A549 (cell line): Measurements from ENCODE around the gene NEK11.

Experiments
- CHD2 ChIP-seq: fragments of 150-350 bp; IDR thresholded peaks from 2 replicates; pipeline ENCODE4 v1.6.1; 2014; ENCODE audit warnings: low read length; ENCODE audit not compliant: partially characterized antibody
- MAZ ChIP-seq: fragments of 150-350 bp; IDR thresholded peaks from 2 replicates; pipeline ENCODE4 v1.6.1; 2014; ENCODE audit warnings: antibody characterized with exemption, low read depth, low read length, borderline replicate concordance
- NFE2L2 ChIP-seq: fragments of 150-350 bp; conservative IDR thresholded peaks from 2 replicates; pipeline ENCODE4 v1.6.1; 2014; ENCODE audit warnings: low read length
- PHF8 ChIP-seq: fragments of 200-600 bp; sonication (generic); IDR thresholded peaks from 2 replicates; pipeline ENCODE4 v1.6.1; 2016; ENCODE audit warnings: low read depth, mild to moderate bottlenecking, antibody characterized with exemption, moderate library complexity, borderline replicate concordance
- POLR2A ChIP-seq: IDR thresholded peaks from 2 replicates; pipeline ENCODE4 v1.6.1; 2012; ENCODE audit warnings: mild to moderate bottlenecking, low read length
- RCOR1 ChIP-seq: fragments of 150-350 bp; IDR thresholded peaks from 2 replicates; pipeline ENCODE4 v1.6.1; 2014; ENCODE audit warnings: antibody characterized with exemption, low read length, low read depth
- RNF2 ChIP-seq: fragments of 200-600 bp; sonication (generic); IDR thresholded peaks from 2 replicates; pipeline ENCODE4 v1.6.1; 2016; ENCODE audit warnings: low read depth, mild to moderate bottlenecking, antibody characterized with exemption, moderate library complexity, borderline replicate concordance
- SMC3 ChIP-seq: fragments of >200 bp; sonication (Bioruptor Twin); formaldehyde crosslinking; IDR thresholded peaks from 3 replicates; pipeline ENCODE4 v1.6.1; 2018; ENCODE audit warnings: inconsistent platforms
- TF ChIP-seq, protein P1 (sequence below): fragments of >200 bp; sonication (Bioruptor Twin); formaldehyde crosslinking; IDR thresholded peaks from 3 replicates; pipeline ENCODE4 v1.5.1; 2016
- TF ChIP-seq, protein P2 (sequence below): fragments of 150-350 bp; IDR thresholded peaks from 2 replicates; pipeline ENCODE4 v1.6.1; 2014; ENCODE audit warnings: low read depth, mild to moderate bottlenecking, low read length
- TF ChIP-seq, protein P3 (sequence below): IDR thresholded peaks from 2 replicates; pipeline ENCODE4 v1.6.1; 2012
- TF ChIP-seq, protein P4 (sequence below): fragments of 200-600 bp; sonication (generic); IDR thresholded peaks from 2 replicates; pipeline ENCODE4 v1.6.1; 2016; ENCODE audit warnings: antibody characterized with exemption, mild to moderate bottlenecking, moderate library complexity

DNA sequence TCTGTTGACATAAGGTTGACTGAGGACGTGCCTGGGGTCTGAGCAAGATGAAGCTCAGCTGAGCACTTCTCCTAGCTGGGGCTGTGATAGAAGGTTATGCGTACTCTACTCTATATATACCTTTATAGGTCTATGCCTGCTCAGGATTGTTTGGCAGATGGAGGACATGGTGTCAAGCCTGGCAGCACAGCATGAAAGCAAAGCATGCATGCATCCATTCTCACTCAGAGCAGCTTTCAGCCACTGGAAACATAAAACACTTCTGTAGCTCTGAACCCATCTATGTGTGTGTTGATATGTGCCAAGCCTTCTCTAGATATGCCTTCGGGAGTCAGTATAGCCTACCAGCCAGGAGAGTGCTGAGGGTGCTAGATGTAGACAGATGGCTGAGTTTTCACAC lies 212.6 kb downstream of the NEK11 start:
- TF ChIP-seq RNF2 = no peak
- no peak for TF ChIP-seq POLR2A
- TF ChIP-seq, protein P1, sequence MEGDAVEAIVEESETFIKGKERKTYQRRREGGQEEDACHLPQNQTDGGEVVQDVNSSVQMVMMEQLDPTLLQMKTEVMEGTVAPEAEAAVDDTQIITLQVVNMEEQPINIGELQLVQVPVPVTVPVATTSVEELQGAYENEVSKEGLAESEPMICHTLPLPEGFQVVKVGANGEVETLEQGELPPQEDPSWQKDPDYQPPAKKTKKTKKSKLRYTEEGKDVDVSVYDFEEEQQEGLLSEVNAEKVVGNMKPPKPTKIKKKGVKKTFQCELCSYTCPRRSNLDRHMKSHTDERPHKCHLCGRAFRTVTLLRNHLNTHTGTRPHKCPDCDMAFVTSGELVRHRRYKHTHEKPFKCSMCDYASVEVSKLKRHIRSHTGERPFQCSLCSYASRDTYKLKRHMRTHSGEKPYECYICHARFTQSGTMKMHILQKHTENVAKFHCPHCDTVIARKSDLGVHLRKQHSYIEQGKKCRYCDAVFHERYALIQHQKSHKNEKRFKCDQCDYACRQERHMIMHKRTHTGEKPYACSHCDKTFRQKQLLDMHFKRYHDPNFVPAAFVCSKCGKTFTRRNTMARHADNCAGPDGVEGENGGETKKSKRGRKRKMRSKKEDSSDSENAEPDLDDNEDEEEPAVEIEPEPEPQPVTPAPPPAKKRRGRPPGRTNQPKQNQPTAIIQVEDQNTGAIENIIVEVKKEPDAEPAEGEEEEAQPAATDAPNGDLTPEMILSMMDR = no peak
- TF ChIP-seq RCOR1 = no peak
- TF ChIP-seq, protein P2, sequence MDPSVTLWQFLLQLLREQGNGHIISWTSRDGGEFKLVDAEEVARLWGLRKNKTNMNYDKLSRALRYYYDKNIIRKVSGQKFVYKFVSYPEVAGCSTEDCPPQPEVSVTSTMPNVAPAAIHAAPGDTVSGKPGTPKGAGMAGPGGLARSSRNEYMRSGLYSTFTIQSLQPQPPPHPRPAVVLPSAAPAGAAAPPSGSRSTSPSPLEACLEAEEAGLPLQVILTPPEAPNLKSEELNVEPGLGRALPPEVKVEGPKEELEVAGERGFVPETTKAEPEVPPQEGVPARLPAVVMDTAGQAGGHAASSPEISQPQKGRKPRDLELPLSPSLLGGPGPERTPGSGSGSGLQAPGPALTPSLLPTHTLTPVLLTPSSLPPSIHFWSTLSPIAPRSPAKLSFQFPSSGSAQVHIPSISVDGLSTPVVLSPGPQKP = no peak
- no peak for TF ChIP-seq MAZ
- TF ChIP-seq NFE2L2 = no peak
- no peak for TF ChIP-seq PHF8
- TF ChIP-seq SMC3 = no peak
- TF ChIP-seq, protein P3, sequence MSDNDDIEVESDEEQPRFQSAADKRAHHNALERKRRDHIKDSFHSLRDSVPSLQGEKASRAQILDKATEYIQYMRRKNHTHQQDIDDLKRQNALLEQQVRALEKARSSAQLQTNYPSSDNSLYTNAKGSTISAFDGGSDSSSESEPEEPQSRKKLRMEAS = no peak
- TF ChIP-seq, protein P4, sequence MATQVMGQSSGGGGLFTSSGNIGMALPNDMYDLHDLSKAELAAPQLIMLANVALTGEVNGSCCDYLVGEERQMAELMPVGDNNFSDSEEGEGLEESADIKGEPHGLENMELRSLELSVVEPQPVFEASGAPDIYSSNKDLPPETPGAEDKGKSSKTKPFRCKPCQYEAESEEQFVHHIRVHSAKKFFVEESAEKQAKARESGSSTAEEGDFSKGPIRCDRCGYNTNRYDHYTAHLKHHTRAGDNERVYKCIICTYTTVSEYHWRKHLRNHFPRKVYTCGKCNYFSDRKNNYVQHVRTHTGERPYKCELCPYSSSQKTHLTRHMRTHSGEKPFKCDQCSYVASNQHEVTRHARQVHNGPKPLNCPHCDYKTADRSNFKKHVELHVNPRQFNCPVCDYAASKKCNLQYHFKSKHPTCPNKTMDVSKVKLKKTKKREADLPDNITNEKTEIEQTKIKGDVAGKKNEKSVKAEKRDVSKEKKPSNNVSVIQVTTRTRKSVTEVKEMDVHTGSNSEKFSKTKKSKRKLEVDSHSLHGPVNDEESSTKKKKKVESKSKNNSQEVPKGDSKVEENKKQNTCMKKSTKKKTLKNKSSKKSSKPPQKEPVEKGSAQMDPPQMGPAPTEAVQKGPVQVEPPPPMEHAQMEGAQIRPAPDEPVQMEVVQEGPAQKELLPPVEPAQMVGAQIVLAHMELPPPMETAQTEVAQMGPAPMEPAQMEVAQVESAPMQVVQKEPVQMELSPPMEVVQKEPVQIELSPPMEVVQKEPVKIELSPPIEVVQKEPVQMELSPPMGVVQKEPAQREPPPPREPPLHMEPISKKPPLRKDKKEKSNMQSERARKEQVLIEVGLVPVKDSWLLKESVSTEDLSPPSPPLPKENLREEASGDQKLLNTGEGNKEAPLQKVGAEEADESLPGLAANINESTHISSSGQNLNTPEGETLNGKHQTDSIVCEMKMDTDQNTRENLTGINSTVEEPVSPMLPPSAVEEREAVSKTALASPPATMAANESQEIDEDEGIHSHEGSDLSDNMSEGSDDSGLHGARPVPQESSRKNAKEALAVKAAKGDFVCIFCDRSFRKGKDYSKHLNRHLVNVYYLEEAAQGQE = no peak
- TF ChIP-seq CHD2 = no peak
